ENCODE results near the gene GNB1L.

Gene GNB1L

GRCh38 chr22:19821523-19822300 is 33.0 kb downstream of the GNB1L start:
- no peak for DNase-seq

- DNase-seq: no peak
Observed at GRCh38 chr22:19820880-19821522, 33.7 kb downstream of the GNB1L start.

GRCh38 chr22:19819911-19820879 is 34.5 kb downstream of the GNB1L start:
- DNase-seq: no peak

- no peak for DNase-seq
Observed at GRCh38 chr22:19819208-19819910, 35.3 kb downstream of the GNB1L start.

GRCh38 chr22:19818324-19819207 is 36.1 kb downstream of the GNB1L start:
- no peak for DNase-seq

- DNase-seq: no peak
Observed at GRCh38 chr22:19816372-19817119, 38.1 kb downstream of the GNB1L start.

GRCh38 chr22:19815823-19816290 is 38.8 kb downstream of the GNB1L start:
- DNase-seq: no peak

GRCh38 chr22:19815093-19815822 is 39.4 kb downstream of the GNB1L start:
- DNase-seq: no peak

GRCh38 chr22:19814428-19814827 is 40.2 kb downstream of the GNB1L start:
- DNase-seq: no peak

GRCh38 chr22:19812910-19813309 is 41.8 kb downstream of the GNB1L start:
- no peak for DNase-seq

- no peak for DNase-seq
Observed at GRCh38 chr22:19811811-19812771, 42.6 kb downstream of the GNB1L start.

- no peak for DNase-seq
Observed at GRCh38 chr22:19811211-19811621, 43.5 kb downstream of the GNB1L start.

GRCh38 chr22:19810381-19811201 is 44.1 kb downstream of the GNB1L start:
- no peak for DNase-seq

- no peak for DNase-seq
Observed at GRCh38 chr22:19809741-19810140, 44.9 kb downstream of the GNB1L start.

GRCh38 chr22:19808873-19809478 is 45.7 kb downstream of the GNB1L start:
- no peak for DNase-seq

- no peak for DNase-seq
Observed at GRCh38 chr22:19807914-19808872, 46.5 kb downstream of the GNB1L start.
